ENCODE measurements around the gene FGF18. TPM values are rescaled to one million over a fixed set of nuclear protein-coding genes. Genes with fewer than 3 reads are reported as not detected.

The FGF18 gene
- polyA plus RNA-seq, 2 donors = 0.06 to 0.18 TPM

DNA sequence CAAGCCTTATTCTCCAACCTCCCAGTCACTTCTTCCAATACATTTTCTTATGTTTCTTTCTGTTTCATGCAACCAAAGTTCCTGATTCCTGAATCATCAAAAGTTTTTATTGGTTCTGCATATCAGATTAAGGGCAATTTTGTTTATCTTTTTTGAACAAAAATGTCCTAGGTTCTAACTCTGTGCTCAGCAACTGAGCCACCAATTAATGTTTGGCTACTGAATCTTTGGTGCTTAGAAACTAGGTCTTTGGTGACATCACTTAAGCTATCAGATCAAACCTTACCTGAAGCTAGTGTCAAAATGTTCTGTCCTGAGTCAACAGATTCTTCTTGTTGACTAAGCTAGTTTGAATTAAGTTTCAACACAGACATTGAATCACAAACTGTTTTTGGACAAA, 56.1 kb downstream of the FGF18 start:
- no peaks in the 10 kb centered on the region for H3K9me3 ChIP-seq (ENCODE audit: control insufficient read depth in 2 of 2, insufficient read depth in 1 of 2, low read depth in 1 of 2, low read length in 1 of 2)
- H3K27ac ChIP-seq (ENCODE audit: low read depth in 2 of 2, low read length in 1 of 2) = no peak overlapping the region
- no peaks in the 10 kb centered on the region for H3K27me3 ChIP-seq (ENCODE audit: control insufficient read depth in 1 of 2, insufficient read depth in 2 of 2, low read length in 2 of 2)
- no peaks in the 10 kb centered on the region for H3K4me1 ChIP-seq (ENCODE audit: control insufficient read depth in 2 of 2, insufficient read depth in 2 of 2, low read length in 1 of 2)
- no peaks in the 10 kb centered on the region for H3K36me3 ChIP-seq (ENCODE audit: control insufficient read depth in 2 of 2, insufficient read depth in 2 of 2, low read length in 1 of 2)
- H3K4me3 ChIP-seq (ENCODE audit: low read depth in 1 of 2, low read length in 2 of 2) = no peak overlapping the region

DNA sequence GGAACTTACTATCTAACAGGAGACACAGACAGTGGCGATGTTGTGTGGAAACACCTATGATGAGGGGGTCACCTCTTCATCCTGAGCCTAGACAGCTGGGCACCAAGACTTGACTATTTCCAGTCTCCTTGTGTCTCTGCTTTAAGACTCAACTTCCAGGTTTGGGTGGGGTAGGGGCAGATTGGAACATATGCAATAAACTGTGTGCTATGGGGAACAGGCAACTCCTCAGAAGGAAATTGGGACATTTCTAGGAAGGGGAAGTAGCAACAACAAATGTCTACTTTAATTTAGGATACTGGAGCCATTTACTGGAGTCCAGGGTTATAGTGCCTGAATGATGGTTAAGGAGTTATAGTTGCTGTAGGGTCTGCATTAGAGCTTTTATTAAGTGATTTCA, 57.3 kb downstream of the FGF18 start:
- 97% methylated on average over 1 of the region's 1 CpG for WGBS, 2 donors
- Histone ChIP-seq H3K9me3 (ENCODE audit: control insufficient read depth in 2 of 2, insufficient read depth in 1 of 2, low read depth in 1 of 2, low read length in 1 of 2) (no peaks in the 10 kb centered on the region), H3K36me3 (ENCODE audit: control insufficient read depth in 2 of 2, insufficient read depth in 2 of 2, low read length in 1 of 2) (no peaks in the 10 kb centered on the region), H3K4me3 (ENCODE audit: low read depth in 1 of 2, low read length in 2 of 2) (no peak overlapping the region), H3K27ac (ENCODE audit: low read depth in 2 of 2, low read length in 1 of 2) (no peak overlapping the region), H3K4me1 (ENCODE audit: control insufficient read depth in 2 of 2, insufficient read depth in 2 of 2, low read length in 1 of 2) (no peaks in the 10 kb centered on the region), H3K27me3 (ENCODE audit: control insufficient read depth in 1 of 2, insufficient read depth in 2 of 2, low read length in 2 of 2) (no peaks in the 10 kb centered on the region)

DNA sequence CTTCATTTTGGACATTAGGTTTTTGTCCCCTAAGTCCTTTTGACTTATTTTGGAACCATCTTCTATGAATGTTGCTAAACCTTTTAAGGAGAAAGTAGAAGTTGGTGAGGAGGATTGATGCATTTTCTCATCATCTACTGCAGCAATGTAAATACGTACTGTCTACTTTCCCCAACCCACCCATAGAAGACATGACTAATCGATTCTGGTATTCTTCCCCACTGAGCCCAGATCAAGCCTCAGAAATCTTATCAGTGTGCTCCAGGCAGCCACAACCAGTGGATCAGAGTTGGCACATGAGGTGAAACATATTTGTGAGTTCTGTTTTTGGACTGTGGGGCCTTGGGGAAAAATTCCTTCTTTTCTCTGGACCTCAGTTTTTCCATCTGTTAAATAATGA, 57.7 kb downstream of the FGF18 start:
- Histone ChIP-seq H3K9me3 (ENCODE audit: control insufficient read depth in 2 of 2, insufficient read depth in 1 of 2, low read depth in 1 of 2, low read length in 1 of 2) (no peaks in the 10 kb centered on the region), H3K36me3 (ENCODE audit: control insufficient read depth in 2 of 2, insufficient read depth in 2 of 2, low read length in 1 of 2) (no peaks in the 10 kb centered on the region), H3K4me3 (ENCODE audit: low read depth in 1 of 2, low read length in 2 of 2) (no peak overlapping the region), H3K27me3 (ENCODE audit: control insufficient read depth in 1 of 2, insufficient read depth in 2 of 2, low read length in 2 of 2) (no peaks in the 10 kb centered on the region), H3K27ac (ENCODE audit: low read depth in 2 of 2, low read length in 1 of 2) (no peak overlapping the region), H3K4me1 (ENCODE audit: control insufficient read depth in 2 of 2, insufficient read depth in 2 of 2, low read length in 1 of 2) (no peaks in the 10 kb centered on the region)
- 71 to 74% methylated on average over 2 of the region's 2 CpGs for WGBS, 2 donors

DNA sequence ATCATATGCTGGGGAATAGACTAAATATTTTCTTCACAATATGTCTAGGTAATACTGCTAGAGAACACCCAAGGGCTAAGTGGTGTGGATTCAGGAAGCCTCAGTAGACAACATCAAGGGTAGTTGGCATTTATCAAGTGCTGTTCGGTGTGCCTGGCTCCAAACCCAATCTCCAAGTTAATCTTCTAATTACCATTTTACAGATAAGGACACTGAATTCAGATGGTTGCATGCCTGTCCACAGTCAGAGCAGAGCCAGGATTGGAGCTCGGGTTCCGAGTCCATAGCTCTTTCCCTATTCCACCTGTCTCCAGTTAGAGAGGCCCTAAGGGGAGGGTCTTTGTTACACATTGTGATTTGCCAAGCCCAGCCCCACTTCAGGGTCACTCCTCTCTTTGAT, 58.2 kb downstream of the FGF18 start:
- WGBS, 2 donors = 81 to 90% methylated on average over 3 of the region's 3 CpGs
- Histone ChIP-seq H3K27ac (ENCODE audit: low read depth in 2 of 2, low read length in 1 of 2) (no peak overlapping the region), H3K36me3 (ENCODE audit: control insufficient read depth in 2 of 2, insufficient read depth in 2 of 2, low read length in 1 of 2) (no peaks in the 10 kb centered on the region), H3K4me1 (ENCODE audit: control insufficient read depth in 2 of 2, insufficient read depth in 2 of 2, low read length in 1 of 2) (no peaks in the 10 kb centered on the region), H3K27me3 (ENCODE audit: control insufficient read depth in 1 of 2, insufficient read depth in 2 of 2, low read length in 2 of 2) (no peaks in the 10 kb centered on the region), H3K4me3 (ENCODE audit: low read depth in 1 of 2, low read length in 2 of 2) (no peak overlapping the region), H3K9me3 (ENCODE audit: control insufficient read depth in 2 of 2, insufficient read depth in 1 of 2, low read depth in 1 of 2, low read length in 1 of 2) (no peaks in the 10 kb centered on the region)

DNA sequence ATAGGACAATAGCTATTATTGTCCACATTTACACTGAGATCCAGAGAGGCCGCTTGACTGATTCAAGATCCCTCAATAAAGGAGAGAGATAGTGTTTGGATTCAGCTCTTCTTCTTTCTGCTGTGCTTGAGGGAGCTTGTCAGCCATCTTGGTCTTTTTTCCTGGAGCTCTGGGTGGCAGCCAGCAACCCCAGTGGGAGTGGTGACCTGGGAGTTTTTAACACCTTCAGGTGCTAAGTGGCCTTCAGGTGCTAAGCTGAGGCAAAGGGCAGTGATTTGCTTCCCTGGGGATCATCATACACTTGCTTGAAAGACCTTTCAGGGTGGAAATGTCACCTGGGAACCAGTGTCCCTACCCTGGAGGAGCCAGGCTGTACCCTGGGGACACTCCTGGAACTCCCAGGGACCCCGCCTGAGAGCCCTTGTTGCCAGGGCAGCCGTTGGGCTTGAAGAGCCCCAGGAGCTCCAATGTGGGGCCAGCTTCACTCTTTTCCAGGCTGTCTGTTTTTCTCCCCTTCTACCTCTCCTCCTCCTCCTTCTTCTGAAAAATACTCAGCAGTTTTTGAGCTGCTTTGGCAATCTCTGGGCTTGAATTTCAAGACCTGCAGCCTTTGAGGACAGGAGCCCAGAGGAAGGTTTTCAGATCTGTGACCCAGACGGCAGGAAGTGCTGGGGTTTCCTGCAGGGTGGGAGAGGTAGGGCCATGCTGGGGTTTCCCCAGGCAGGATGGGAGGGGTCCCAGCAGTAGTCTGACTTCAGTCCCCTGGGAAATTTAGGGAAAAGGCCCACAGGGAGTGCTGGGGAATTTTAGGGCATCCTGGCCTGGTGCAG, 59.7 kb downstream of the FGF18 start:
- no peaks in the 10 kb centered on the region for H3K36me3 ChIP-seq (ENCODE audit: control insufficient read depth in 2 of 2, insufficient read depth in 2 of 2, low read length in 1 of 2)
- no peaks in the 10 kb centered on the region for H3K4me1 ChIP-seq (ENCODE audit: control insufficient read depth in 2 of 2, insufficient read depth in 2 of 2, low read length in 1 of 2)
- H3K9me3 ChIP-seq (ENCODE audit: control insufficient read depth in 2 of 2, insufficient read depth in 1 of 2, low read depth in 1 of 2, low read length in 1 of 2) = no peaks in the 10 kb centered on the region
- no peak overlapping the region for H3K4me3 ChIP-seq (ENCODE audit: low read depth in 1 of 2, low read length in 2 of 2)
- H3K27ac ChIP-seq (ENCODE audit: low read depth in 2 of 2, low read length in 1 of 2) = no peak overlapping the region
- no peaks in the 10 kb centered on the region for H3K27me3 ChIP-seq (ENCODE audit: control insufficient read depth in 1 of 2, insufficient read depth in 2 of 2, low read length in 2 of 2)
- 69% methylated on average over 4 of the region's 4 CpGs for WGBS, 2 donors

DNA sequence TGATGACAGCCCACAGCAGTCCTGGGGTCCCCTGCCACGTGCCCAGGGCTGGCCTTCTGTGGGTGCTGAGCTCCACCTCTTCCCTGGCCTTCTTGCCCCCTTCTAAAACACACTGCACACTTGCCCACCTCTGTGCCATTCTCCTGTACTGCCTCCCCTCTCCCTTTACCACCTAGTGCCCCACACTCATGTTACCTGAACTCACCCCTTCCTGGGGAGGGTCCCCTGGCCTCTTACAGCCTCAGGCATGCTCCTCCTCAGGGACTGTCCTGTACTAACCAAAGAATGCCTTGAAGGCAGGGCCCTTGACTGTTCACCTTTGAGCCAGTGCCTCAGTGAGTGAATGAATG, 60.3 kb downstream of the FGF18 start:
- 67 to 73% methylated on average over 1 of the region's 1 CpG for WGBS, 2 donors
- H3K4me1 ChIP-seq (ENCODE audit: control insufficient read depth in 2 of 2, insufficient read depth in 2 of 2, low read length in 1 of 2) = no peaks in the 10 kb centered on the region
- no peaks in the 10 kb centered on the region for H3K36me3 ChIP-seq (ENCODE audit: control insufficient read depth in 2 of 2, insufficient read depth in 2 of 2, low read length in 1 of 2)
- H3K9me3 ChIP-seq (ENCODE audit: control insufficient read depth in 2 of 2, insufficient read depth in 1 of 2, low read depth in 1 of 2, low read length in 1 of 2) = no peaks in the 10 kb centered on the region
- no peak overlapping the region for H3K27ac ChIP-seq (ENCODE audit: low read depth in 2 of 2, low read length in 1 of 2)
- H3K27me3 ChIP-seq (ENCODE audit: control insufficient read depth in 1 of 2, insufficient read depth in 2 of 2, low read length in 2 of 2) = no peaks in the 10 kb centered on the region
- no peak overlapping the region for H3K4me3 ChIP-seq (ENCODE audit: low read depth in 1 of 2, low read length in 2 of 2)

DNA sequence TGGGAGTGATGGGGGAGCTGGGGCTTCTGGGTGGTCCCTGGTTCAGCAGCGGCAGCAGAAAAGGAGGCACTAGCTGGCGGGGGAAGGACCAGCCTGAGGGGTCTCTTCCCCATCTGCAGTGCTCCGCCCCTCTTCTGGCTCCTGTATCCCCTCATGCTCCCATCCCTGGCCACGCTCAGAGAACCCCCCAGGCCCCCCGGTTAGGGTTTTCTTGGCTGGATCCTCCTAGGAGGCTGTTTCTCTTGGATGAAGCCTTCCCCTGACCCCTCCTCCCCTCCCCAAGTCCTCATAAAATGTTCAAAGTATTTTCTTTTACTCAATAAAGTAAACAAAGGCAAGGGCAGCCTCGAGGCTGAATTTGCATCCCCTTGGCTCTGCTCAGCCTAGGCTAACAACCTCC, 60.8 kb downstream of the FGF18 start:
- Histone ChIP-seq H3K4me1 (ENCODE audit: control insufficient read depth in 2 of 2, insufficient read depth in 2 of 2, low read length in 1 of 2) (no peaks in the 10 kb centered on the region), H3K36me3 (ENCODE audit: control insufficient read depth in 2 of 2, insufficient read depth in 2 of 2, low read length in 1 of 2) (no peaks in the 10 kb centered on the region), H3K9me3 (ENCODE audit: control insufficient read depth in 2 of 2, insufficient read depth in 1 of 2, low read depth in 1 of 2, low read length in 1 of 2) (no peaks in the 10 kb centered on the region), H3K4me3 (ENCODE audit: low read depth in 1 of 2, low read length in 2 of 2) (no peak overlapping the region), H3K27ac (ENCODE audit: low read depth in 2 of 2, low read length in 1 of 2) (no peak overlapping the region), H3K27me3 (ENCODE audit: control insufficient read depth in 1 of 2, insufficient read depth in 2 of 2, low read length in 2 of 2) (no peaks in the 10 kb centered on the region)
- 59 to 75% methylated on average over 3 to 6 of the region's 6 CpGs for WGBS, 2 donors

DNA sequence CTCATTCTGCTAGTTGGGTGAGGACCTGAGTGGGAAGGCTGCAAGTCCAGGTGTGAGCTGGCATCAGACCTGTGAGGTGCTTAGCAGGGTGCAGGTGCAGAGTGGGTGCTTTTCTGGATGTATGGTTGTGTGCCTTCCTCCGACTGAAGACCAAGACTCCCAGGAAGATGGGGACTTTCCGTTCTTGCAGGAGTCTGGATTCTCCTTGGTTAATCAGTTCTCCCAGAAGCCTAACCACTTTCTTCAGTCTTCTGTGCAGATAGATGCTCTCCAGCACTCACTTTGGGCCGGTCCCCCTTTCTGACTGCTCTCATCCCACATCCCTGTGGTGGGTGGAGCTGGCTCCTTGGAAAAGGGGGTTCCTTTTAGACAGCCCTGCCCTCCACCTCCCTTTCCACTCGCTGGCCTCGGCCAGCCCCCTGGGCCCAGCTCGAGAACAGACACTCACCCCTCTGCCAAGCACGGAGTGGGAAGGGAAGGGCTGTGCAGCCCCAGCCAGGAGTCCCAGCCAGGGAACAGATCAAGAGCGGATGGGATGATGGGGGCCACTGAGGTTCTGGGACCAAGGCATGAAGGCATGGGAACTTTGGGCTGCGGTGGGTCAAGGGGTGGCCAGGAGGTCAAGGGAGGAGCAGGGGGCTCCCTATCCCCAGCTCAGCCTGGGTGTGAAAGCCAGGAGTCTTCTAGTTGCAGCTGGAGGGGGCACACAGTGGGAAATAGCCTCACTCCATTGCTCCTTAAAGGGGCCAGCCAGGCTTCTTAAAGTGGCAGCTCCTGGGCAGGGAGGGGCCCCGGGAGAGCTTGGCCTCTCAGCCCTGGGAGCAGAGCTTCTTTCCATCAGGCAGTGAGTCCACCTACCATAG, 62.4 kb downstream of the FGF18 start:
- Histone ChIP-seq H3K36me3 (ENCODE audit: control insufficient read depth in 2 of 2, insufficient read depth in 2 of 2, low read length in 1 of 2) (no peaks in the 10 kb centered on the region), H3K4me1 (ENCODE audit: control insufficient read depth in 2 of 2, insufficient read depth in 2 of 2, low read length in 1 of 2) (no peaks in the 10 kb centered on the region), H3K4me3 (ENCODE audit: low read depth in 1 of 2, low read length in 2 of 2) (no peak overlapping the region), H3K9me3 (ENCODE audit: control insufficient read depth in 2 of 2, insufficient read depth in 1 of 2, low read depth in 1 of 2, low read length in 1 of 2) (no peaks in the 10 kb centered on the region), H3K27me3 (ENCODE audit: control insufficient read depth in 1 of 2, insufficient read depth in 2 of 2, low read length in 2 of 2) (no peaks in the 10 kb centered on the region), H3K27ac (ENCODE audit: low read depth in 2 of 2, low read length in 1 of 2) (no peak overlapping the region)
- WGBS, 2 donors = 74 to 75% methylated on average over 10 of the region's 10 CpGs

DNA sequence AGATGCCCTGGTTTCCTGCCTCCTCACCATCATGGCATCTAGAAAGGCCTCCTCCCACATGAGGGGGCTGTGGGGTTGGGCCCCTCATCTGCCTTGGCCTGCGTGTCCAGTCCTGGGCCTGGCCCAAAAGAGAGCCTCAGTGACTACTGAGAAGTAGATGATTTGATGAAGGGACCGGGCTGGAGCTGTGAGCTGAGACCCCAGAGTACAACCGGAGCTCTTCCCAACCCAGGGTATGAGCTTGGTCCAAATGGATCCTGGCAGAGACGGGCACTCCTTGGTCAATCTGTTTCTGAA, 62.9 kb downstream of the FGF18 start:
- WGBS, 2 donors = 79 to 92% methylated on average over 4 of the region's 4 CpGs
- no peaks in the 10 kb centered on the region for H3K27me3 ChIP-seq (ENCODE audit: control insufficient read depth in 1 of 2, insufficient read depth in 2 of 2, low read length in 2 of 2)

More for the DNA sequence above, 62.9 kb downstream of the FGF18 start:
- H3K4me3 ChIP-seq (ENCODE audit: low read depth in 1 of 2, low read length in 2 of 2) = no peak overlapping the region
- no peaks in the 10 kb centered on the region for H3K36me3 ChIP-seq (ENCODE audit: control insufficient read depth in 2 of 2, insufficient read depth in 2 of 2, low read length in 1 of 2)
- no peaks in the 10 kb centered on the region for H3K9me3 ChIP-seq (ENCODE audit: control insufficient read depth in 2 of 2, insufficient read depth in 1 of 2, low read depth in 1 of 2, low read length in 1 of 2)
- no peaks in the 10 kb centered on the region for H3K4me1 ChIP-seq (ENCODE audit: control insufficient read depth in 2 of 2, insufficient read depth in 2 of 2, low read length in 1 of 2)
- H3K27ac ChIP-seq (ENCODE audit: low read depth in 2 of 2, low read length in 1 of 2) = no peak overlapping the region

Measured in esophagus (tissue), 2 donors.